Measurements from ENCODE around the gene RTN4. TPM values are rescaled to one million over a fixed set of nuclear protein-coding genes. Genes with fewer than 3 reads are reported as not detected.

The RTN4 gene
- total and polyA plus RNA-seq, 2 of the 4 experiments (the other 2 are of a cell fraction) = 77.8 to 588 TPM

- Histone ChIP-seq H2BK15ac (ENCODE audit: low read depth, low read length) (no peak overlapping the region), H2AK5ac (ENCODE audit: low read depth, low read length) (no peak overlapping the region), H3K36me3 (ENCODE audit: control insufficient read depth, insufficient read depth, low read length) (no peaks in the 10 kb centered on the region), H3K56ac (ENCODE audit: extremely low read depth, insufficient read depth, low read length) (no peak overlapping the region), H3K79me1 (ENCODE audit: low read depth in 1 of 2, low read length in 2 of 2) (peaks cover 0 to 24% of the 10 kb centered on the region in 2 experiments; a peak in 3 of 4 replicates), H2BK20ac (ENCODE audit: low read depth, low read length) (no peak overlapping the region), H3K4me1 (ENCODE audit: control insufficient read depth, insufficient read depth, low read length) (peaks cover 29% of the 10 kb centered on the region), H3K18ac (ENCODE audit: low read depth, low read length) (no peak overlapping the region), H3K9ac (ENCODE audit: low read depth, low read length) (no peak overlapping the region), H3K4me2 (ENCODE audit: low read depth, low read length) (no peak overlapping the region), H3K9me3 (ENCODE audit: control insufficient read depth, insufficient read depth, low read length) (no peaks in the 10 kb centered on the region), H3K27ac (ENCODE audit: insufficient read depth, low read length) (no peak overlapping the region), H4K91ac (ENCODE audit: insufficient read depth, low read depth, low read length) (no peak overlapping the region), H3K14ac (replicated peaks; ENCODE audit: low read depth, low read length) (no peak overlapping the region), H4K8ac (ENCODE audit: low read depth in 2 of 2, low read length in 2 of 2) (no peak overlapping the region), H2AFZ (replicated peaks; ENCODE audit: low read length, poor library complexity) (no peak overlapping the region), H4K20me1 (ENCODE audit: insufficient read depth, low read length) (no peaks in the 10 kb centered on the region), H3K4ac (ENCODE audit: low read depth, low read length) (no peak overlapping the region), H2BK120ac (ENCODE audit: low read depth, low read length) (no peak overlapping the region), H3K4me3 (ENCODE audit: insufficient read depth, low read depth, low read length) (no peak overlapping the region), H3K9me1 (ENCODE audit: insufficient read depth, low read length) (peaks cover 34% of the 10 kb centered on the region), H2AK9ac (replicated peaks; ENCODE audit: low read depth, low read length, poor library complexity) (no peak overlapping the region), H4K5ac (ENCODE audit: low read depth, low read length) (no peak overlapping the region), H2BK5ac (ENCODE audit: low read depth, low read length, poor library complexity, severe bottlenecking) (no peak overlapping the region), H3K27me3 (ENCODE audit: control insufficient read depth, insufficient read depth, low read length) (no peaks in the 10 kb centered on the region; the same call in 1 of the 2 replicates), H3K23ac (ENCODE audit: low read depth, low read length) (no peak overlapping the region)
- 100% methylated on average over 1 of the region's 9 CpGs; no CpG with 5 or more reads in 1 of the 2 experiments for WGBS, 2 experiments (ENCODE audit: extremely low coverage in 2 of 2, insufficient read length in 1 of 2)
- dilution Hi-C loops (cut with HindIII; ENCODE audit: low sequenced_read_pairs, unreplicated experiment) (no loop called here), in situ Hi-C loops (cut with MboI; ENCODE audit: low sequenced_read_pairs) (no loop called here), intact Hi-C loops (cut with micrococcal nuclease) (no loop called here)
- ATAC-seq (ENCODE audit: low read depth) = no peak
- ChIA-PET CTCF (interaction anchor here (0.6 kb wide), 1 partner anchor 69 kb away, joined by 3 read pairs; no protein-coding TSS in a partner anchor), POLR2A (ENCODE audit: unreplicated experiment) (no interaction called here)
- TF ChIP-seq MAFK (IDR thresholded peaks at IDR 0.05; ENCODE audit: low read depth, low read length) (no peak), NFE2L2 (IDR thresholded peaks at IDR 0.05; ENCODE audit: low read depth, low read length) (no peak), RCOR1 (IDR thresholded peaks at IDR 0.05; ENCODE audit: insufficient replicate concordance, low read length) (no peak), SMC3 (IDR thresholded peaks at IDR 0.05; ENCODE audit: low read depth, low read length) (no peak), BHLHE40 (IDR thresholded peaks at IDR 0.05; ENCODE audit: low read depth, low read length) (no peak), CEBPB (IDR thresholded peaks at IDR 0.05; ENCODE audit: low read depth, low read length) (no peak), USF2 (IDR thresholded peaks at IDR 0.05; ENCODE audit: low read depth, low read length) (no peak), MAZ (IDR thresholded peaks at IDR 0.05; ENCODE audit: borderline replicate concordance, low read depth, low read length) (no peak), CHD1 (IDR thresholded peaks at IDR 0.05; ENCODE audit: low read depth, low read length) (no peak), RFX5 (IDR thresholded peaks at IDR 0.05; ENCODE audit: low read depth, low read length) (no peak), ELK1 (IDR thresholded peaks at IDR 0.05; ENCODE audit: borderline replicate concordance, low read depth, low read length) (no peak), CTCF (conservative IDR thresholded peaks at IDR 0.05; ENCODE audit: low read depth, low read length) (no peak), RAD21 (IDR thresholded peaks at IDR 0.05; ENCODE audit: low read length) (no peak), FOS (IDR thresholded peaks at IDR 0.05; ENCODE audit: low read depth, low read length) (no peak), MXI1 (IDR thresholded peaks at IDR 0.05; ENCODE audit: borderline replicate concordance, low read depth, low read length) (no peak)
- no peak for DNase-seq
- no TSS peak for BruUV-seq (replicated peaks)
Measured at GRCh38 chr2:54947646-54948045, 102.6 kb downstream of the RTN4 start.
